Mesendoderm (in vitro differentiated cells): ENCODE measurements around the gene CYTH1.

ENCODE experiments used
- DNase-seq: peaks from one replicate; pipeline ENCODE4 v3.0.0; 2013
- H2AK5ac ChIP-seq: 2 replicates; pipeline ENCODE4 v1.6.1; 2013; ENCODE audit warnings: low read length, inconsistent platforms
- H2BK120ac ChIP-seq: 2 replicates; pipeline ENCODE4 v1.6.1; 2013; ENCODE audit warnings: low read depth, mild to moderate bottlenecking, low read length, moderate library complexity, mixed read lengths
- H2BK15ac ChIP-seq: replicated peaks from 2 replicates; pipeline ENCODE4 v1.6.1; 2013; ENCODE audit warnings: low read depth, mild to moderate bottlenecking, moderate library complexity
- H2BK5ac ChIP-seq: 2 replicates; pipeline ENCODE4 v1.6.1; 2013; ENCODE audit warnings: low read length, inconsistent platforms
- H3K18ac ChIP-seq: 2 replicates; pipeline ENCODE4 v1.6.1; 2013; ENCODE audit warnings: mild to moderate bottlenecking, low read length, mixed read lengths
- H3K23ac ChIP-seq: one replicate; pipeline ENCODE4 v1.6.1; 2013; ENCODE audit warnings: low read length
- H3K27ac ChIP-seq: 2 replicates; pipeline ENCODE4 v1.5.1; 2013; ENCODE audit warnings: low read depth, mild to moderate bottlenecking, inconsistent platforms, low read length, moderate library complexity
- H3K27me3 ChIP-seq: 2 replicates; pipeline ENCODE4 v1.6.1; 2013; ENCODE audit warnings: low read length, control low read depth, mild to moderate bottlenecking, inconsistent platforms; ENCODE audit not compliant: insufficient read depth, poor library complexity
- H3K36me3 ChIP-seq: 2 replicates; pipeline ENCODE4 v1.6.1; 2013; ENCODE audit warnings: low read length, inconsistent platforms; ENCODE audit not compliant: control insufficient read depth, insufficient read depth
- H3K4ac ChIP-seq: one replicate; pipeline ENCODE4 v1.6.1; 2013; ENCODE audit warnings: low read depth, mild to moderate bottlenecking, low read length, moderate library complexity
- H3K4me1 ChIP-seq: 2 replicates; pipeline ENCODE4 v1.6.1; 2013; ENCODE audit warnings: low read depth, low read length, inconsistent platforms; ENCODE audit not compliant: control insufficient read depth
- H3K4me2 ChIP-seq: 2 replicates; pipeline ENCODE4 v1.6.1; 2013; ENCODE audit warnings: low read length
- H3K4me3 ChIP-seq: 2 replicates; pipeline ENCODE4 v1.5.1; 2013; ENCODE audit warnings: mild to moderate bottlenecking, low read length
- H3K56ac ChIP-seq: one replicate; pipeline ENCODE4 v1.6.1; 2013; ENCODE audit warnings: low read length
- H3K79me1 ChIP-seq: 2 replicates; pipeline ENCODE4 v1.6.1; 2013; ENCODE audit warnings: low read length, inconsistent platforms
- H3K79me2 ChIP-seq: 2 replicates; pipeline ENCODE4 v1.6.1; 2013; ENCODE audit warnings: mild to moderate bottlenecking, low read length; ENCODE audit not compliant: control insufficient read depth, insufficient read depth
- H3K9ac ChIP-seq: 2 replicates; pipeline ENCODE4 v1.6.1; 2013; ENCODE audit warnings: low read length, inconsistent platforms
- H4K5ac ChIP-seq: one replicate; pipeline ENCODE4 v1.6.1; 2013; ENCODE audit warnings: low read length
- H4K8ac ChIP-seq: one replicate; pipeline ENCODE4 v1.6.1; 2013; ENCODE audit warnings: low read depth, mild to moderate bottlenecking, control low read depth, low read length, moderate library complexity
- WGBS: extraction: QIAGEN DNeasy Blood & Tissue Kit; methylation state at CpG from one replicate; pipeline ENCODE4 v1.1.7; 2013; ENCODE audit warnings: low lambda C conversion rate, missing lambda C conversion rate; ENCODE audit not compliant: insufficient coverage; ENCODE audit errors: extremely low coverage; 5-methylcytosine and 5-hydroxymethylcytosine counted together

CYTH1 gene

GRCh38 chr17:78669975-78670518 is 112.0 kb downstream of the CYTH1 start:
- H4K8ac ChIP-seq, result no peak overlapping the region
- H2AK5ac ChIP-seq, result no peak overlapping the region
- H3K4me1 ChIP-seq, result no peaks in the 10 kb centered on the region
- H3K27me3 ChIP-seq, result no peaks in the 10 kb centered on the region
- H3K9ac ChIP-seq, result no peak overlapping the region
- DNase-seq, result no peak
- WGBS, result no CpG with 5 or more reads among the region's 23 CpGs
- no peak overlapping the region for H3K27ac ChIP-seq
- H2BK120ac ChIP-seq, result no peak overlapping the region
- H3K23ac ChIP-seq, result no peak overlapping the region
- H2BK15ac ChIP-seq, result no peak overlapping the region
- no peaks in the 10 kb centered on the region for H3K36me3 ChIP-seq
- H3K79me1 ChIP-seq, result no peaks in the 10 kb centered on the region
- no peak overlapping the region for H3K4me2 ChIP-seq
- no peak overlapping the region for H3K4ac ChIP-seq
- no peak overlapping the region for H2BK5ac ChIP-seq
- H3K56ac ChIP-seq, result no peak overlapping the region
- no peak overlapping the region for H3K18ac ChIP-seq
- no peak overlapping the region for H3K4me3 ChIP-seq
- H3K79me2 ChIP-seq, result no peaks in the 10 kb centered on the region
- H4K5ac ChIP-seq, result no peak overlapping the region

DNA sequence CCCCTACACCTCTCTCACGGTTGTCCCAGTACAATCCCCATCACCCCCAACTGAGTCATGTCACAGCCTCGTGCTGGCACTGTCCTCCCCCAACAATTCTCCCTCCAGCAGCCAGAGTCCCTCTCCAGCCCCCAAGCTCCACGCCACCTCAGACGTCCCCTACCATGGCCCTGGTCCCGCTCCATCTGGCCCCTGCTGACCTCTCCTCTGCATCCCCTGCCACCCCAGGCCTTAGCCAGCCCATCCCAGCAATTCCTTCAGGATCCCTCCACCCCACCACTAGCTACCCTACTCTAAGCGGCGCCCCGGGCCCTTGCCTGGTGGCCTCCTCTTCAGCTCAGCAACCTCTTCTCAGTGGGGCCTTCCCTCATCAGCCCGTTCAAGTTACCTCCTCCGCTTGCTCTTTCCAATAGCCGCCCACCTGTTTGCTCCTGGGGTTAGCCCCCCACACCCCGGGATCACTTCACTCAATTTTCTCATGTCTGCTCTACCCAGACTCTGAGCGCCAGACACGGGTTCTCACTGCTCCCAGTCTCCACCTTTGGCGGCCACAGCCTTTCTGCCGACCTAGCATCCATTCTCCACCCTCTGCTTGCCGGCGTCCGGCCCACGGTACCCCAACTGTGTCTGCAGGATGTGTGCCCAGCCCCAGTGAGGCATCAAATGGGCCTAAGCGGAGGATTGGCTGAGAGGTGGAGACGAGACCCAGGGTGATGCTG is 112.7 kb downstream of the CYTH1 start:
- no peak overlapping the region for H2BK120ac ChIP-seq
- no peak overlapping the region for H3K18ac ChIP-seq
- no peaks in the 10 kb centered on the region for H3K27me3 ChIP-seq
- no peaks in the 10 kb centered on the region for H3K4me1 ChIP-seq
- H4K8ac ChIP-seq, result no peak overlapping the region
- no peak overlapping the region for H2BK5ac ChIP-seq
- no peak overlapping the region for H4K5ac ChIP-seq
- no peak overlapping the region for H3K23ac ChIP-seq
- no peak overlapping the region for H3K4me3 ChIP-seq
- no CpG with 5 or more reads among the region's 22 CpGs for WGBS
- no peak overlapping the region for H3K4me2 ChIP-seq
- no peaks in the 10 kb centered on the region for H3K79me2 ChIP-seq
- H3K36me3 ChIP-seq, result no peaks in the 10 kb centered on the region
- no peak overlapping the region for H3K4ac ChIP-seq
- no peak overlapping the region for H2AK5ac ChIP-seq
- no peak overlapping the region for H3K9ac ChIP-seq
- no peak overlapping the region for H2BK15ac ChIP-seq
- H3K27ac ChIP-seq, result no peak overlapping the region
- H3K56ac ChIP-seq, result no peak overlapping the region
- H3K79me1 ChIP-seq, result no peaks in the 10 kb centered on the region
- no peak for DNase-seq

GRCh38 chr17:78668847-78669246 is 113.2 kb downstream of the CYTH1 start:
- Histone ChIP-seq H3K18ac (no peak overlapping the region), H3K9ac (no peak overlapping the region), H3K23ac (no peak overlapping the region), H4K8ac (no peak overlapping the region), H2BK5ac (no peak overlapping the region), H2BK15ac (no peak overlapping the region), H2BK120ac (no peak overlapping the region), H3K79me1 (no peaks in the 10 kb centered on the region), H3K4ac (no peak overlapping the region), H3K4me1 (no peaks in the 10 kb centered on the region), H3K27me3 (no peaks in the 10 kb centered on the region), H3K27ac (no peak overlapping the region), H4K5ac (no peak overlapping the region), H3K36me3 (no peaks in the 10 kb centered on the region), H2AK5ac (no peak overlapping the region), H3K56ac (no peak overlapping the region), H3K4me3 (no peak overlapping the region), H3K79me2 (no peaks in the 10 kb centered on the region), H3K4me2 (no peak overlapping the region)
- DNase-seq, result no peak
- no CpG with 5 or more reads among the region's 4 CpGs for WGBS

- Histone ChIP-seq H3K56ac (no peak overlapping the region), H2AK5ac (no peak overlapping the region), H3K4me2 (no peak overlapping the region), H3K4ac (no peak overlapping the region), H3K18ac (no peak overlapping the region), H3K36me3 (no peaks in the 10 kb centered on the region), H3K23ac (no peak overlapping the region), H2BK15ac (no peak overlapping the region), H3K79me1 (no peaks in the 10 kb centered on the region), H4K5ac (no peak overlapping the region), H3K27me3 (no peaks in the 10 kb centered on the region), H2BK120ac (no peak overlapping the region), H3K27ac (no peak overlapping the region), H4K8ac (no peak overlapping the region), H3K4me1 (no peaks in the 10 kb centered on the region), H3K4me3 (no peak overlapping the region), H3K9ac (no peak overlapping the region), H3K79me2 (no peaks in the 10 kb centered on the region), H2BK5ac (no peak overlapping the region)
- no CpG with 5 or more reads among the region's 30 CpGs for whole genome bisulfite sequencing
- no peak for DNase-seq
Measured at GRCh38 chr17:78667741-78668640, 114.1 kb downstream of the CYTH1 start.

DNA sequence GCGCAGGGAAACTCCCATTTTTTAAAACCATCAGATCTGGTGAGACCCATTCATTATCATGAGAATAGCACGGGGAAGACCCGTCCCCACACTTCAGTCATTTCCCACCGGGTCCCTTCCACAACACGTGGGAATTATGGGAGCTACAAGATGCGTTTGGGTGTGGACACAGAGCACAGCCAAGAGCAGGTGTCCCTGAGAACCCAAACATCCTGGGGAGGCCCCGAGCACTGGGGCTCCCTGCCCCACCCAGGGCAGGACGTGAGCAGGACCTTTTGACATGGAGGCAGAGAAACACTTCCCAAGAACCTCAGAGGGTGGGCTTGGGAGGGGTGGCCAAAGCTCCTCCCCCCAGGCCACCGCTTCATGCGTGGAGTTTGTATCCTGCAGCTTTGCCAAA is 115.0 kb downstream of the CYTH1 start:
- H3K79me2 ChIP-seq, result no peaks in the 10 kb centered on the region
- H3K23ac ChIP-seq, result no peak overlapping the region
- no peak overlapping the region for H2BK5ac ChIP-seq
- H3K4me2 ChIP-seq, result no peak overlapping the region
- no peak overlapping the region for H3K18ac ChIP-seq
- no peak overlapping the region for H4K5ac ChIP-seq
- no peak for DNase-seq
- H3K4ac ChIP-seq, result no peak overlapping the region
- no peaks in the 10 kb centered on the region for H3K4me1 ChIP-seq
- H2BK15ac ChIP-seq, result no peak overlapping the region
- no peak overlapping the region for H3K9ac ChIP-seq
- no CpG with 5 or more reads among the region's 10 CpGs for WGBS
- H2BK120ac ChIP-seq, result no peak overlapping the region
- no peaks in the 10 kb centered on the region for H3K27me3 ChIP-seq
- H2AK5ac ChIP-seq, result no peak overlapping the region
- no peak overlapping the region for H4K8ac ChIP-seq
- H3K36me3 ChIP-seq, result no peaks in the 10 kb centered on the region
- H3K56ac ChIP-seq, result no peak overlapping the region
- no peaks in the 10 kb centered on the region for H3K79me1 ChIP-seq
- no peak overlapping the region for H3K4me3 ChIP-seq
- H3K27ac ChIP-seq, result no peak overlapping the region
